HUES6 (cell line): ENCODE measurements around the gene HOXC9.

ENCODE experiments used
- H3K27ac ChIP-seq: 2 replicates; pipeline ENCODE4 v1.7.0; 2013; ENCODE audit warnings: low read depth, mild to moderate bottlenecking, low read length, inconsistent platforms
- H3K27me3 ChIP-seq: 2 replicates; pipeline ENCODE4 v1.6.1; 2013; ENCODE audit warnings: low read length; ENCODE audit not compliant: control insufficient read depth, insufficient read depth
- H3K36me3 ChIP-seq: 2 replicates; pipeline ENCODE4 v1.6.1; 2013; ENCODE audit warnings: low read length; ENCODE audit not compliant: control insufficient read depth, insufficient read depth
- H3K4me1 ChIP-seq: 2 replicates; pipeline ENCODE4 v1.6.1; 2013; ENCODE audit warnings: low read length; ENCODE audit not compliant: control insufficient read depth, insufficient read depth
- H3K4me3 ChIP-seq: 2 replicates; pipeline ENCODE4 v1.5.1; 2013; ENCODE audit warnings: low read depth, low read length
- H3K9ac ChIP-seq: one replicate; pipeline ENCODE4 v1.6.1; 2013; ENCODE audit warnings: mild to moderate bottlenecking, low read length
- H3K9me3 ChIP-seq: 2 replicates; pipeline ENCODE4 v1.6.1; 2013; ENCODE audit warnings: low read depth, low read length; ENCODE audit not compliant: control insufficient read depth, insufficient read depth

HOXC9 gene

DNA sequence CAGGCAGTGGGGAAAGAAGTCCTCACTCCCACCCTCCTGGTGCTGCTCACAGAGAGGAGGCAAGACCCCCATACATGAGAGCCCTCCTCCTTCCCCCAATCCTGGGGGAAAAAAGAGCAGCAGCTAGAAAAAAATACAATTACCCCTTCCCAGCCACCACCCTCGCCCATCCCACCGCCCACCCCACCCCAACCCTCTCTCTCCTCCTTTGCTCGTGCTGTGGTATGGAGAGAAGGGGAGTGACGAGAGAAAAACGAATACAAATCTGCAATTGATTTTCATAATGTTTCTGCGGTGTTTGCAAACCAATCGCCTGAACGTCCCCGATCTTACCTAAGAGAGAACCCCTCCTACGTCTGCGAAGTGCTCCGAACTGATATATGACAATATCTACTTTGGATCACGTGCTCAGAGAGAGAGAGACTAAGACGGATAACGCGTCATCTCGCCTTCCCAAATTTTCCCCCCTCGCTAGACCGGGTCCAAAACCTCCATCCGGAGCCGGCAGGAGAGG, 27.2 kb upstream of the HOXC9 start, which contains the start of gene HOXC11:
TSS of gene HOXC11 (plus strand) at position 405 of the 514 bp plus-strand sequence. CDS start 116 bp downstream, outside the sequence.
- Histone ChIP-seq H3K9ac (peak within 1 kb of the TSS; percentile 36), H3K27me3 (peaks cover 100% of the 10 kb centered on the region), H3K36me3 (no peaks in the 10 kb centered on the region), H3K9me3 (no peaks in the 10 kb centered on the region), H3K4me3 (peak within 1 kb of the TSS; percentile 38), H3K4me1 (peaks cover 6% of the 10 kb centered on the region; the same call in 1 of the 2 replicates), H3K27ac (no peak within 1 kb of the TSS)

DNA sequence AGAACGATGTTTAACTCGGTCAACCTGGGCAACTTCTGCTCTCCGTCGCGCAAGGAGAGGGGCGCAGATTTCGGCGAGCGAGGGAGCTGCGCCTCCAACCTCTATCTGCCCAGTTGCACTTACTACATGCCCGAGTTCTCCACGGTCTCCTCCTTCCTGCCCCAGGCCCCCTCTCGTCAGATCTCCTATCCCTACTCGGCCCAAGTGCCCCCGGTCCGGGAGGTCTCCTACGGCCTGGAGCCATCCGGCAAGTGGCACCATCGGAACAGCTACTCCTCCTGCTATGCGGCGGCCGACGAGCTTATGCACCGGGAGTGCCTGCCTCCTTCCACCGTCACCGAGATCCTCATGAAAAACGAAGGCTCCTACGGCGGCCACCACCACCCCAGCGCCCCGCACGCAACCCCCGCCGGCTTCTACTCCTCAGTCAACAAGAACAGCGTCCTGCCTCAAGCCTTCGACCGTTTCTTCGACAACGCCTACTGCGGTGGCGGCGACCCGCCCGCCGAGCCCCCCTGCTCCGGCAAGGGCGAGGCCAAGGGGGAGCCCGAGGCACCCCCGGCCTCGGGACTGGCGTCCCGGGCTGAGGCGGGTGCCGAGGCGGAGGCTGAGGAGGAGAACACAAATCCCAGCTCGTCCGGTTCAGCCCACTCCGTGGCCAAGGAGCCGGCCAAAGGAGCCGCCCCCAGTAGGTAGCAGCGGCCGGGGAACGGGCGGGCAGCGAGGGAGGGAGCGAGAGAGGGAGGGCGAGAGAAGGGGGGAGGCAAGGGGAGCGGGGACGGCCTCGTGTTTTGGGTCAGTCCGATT, 26.5 kb upstream of the HOXC9 start:
- H3K36me3 ChIP-seq = no peaks in the 10 kb centered on the region
- H3K4me1 ChIP-seq = peaks cover 6% of the 10 kb centered on the region; the same call in 1 of the 2 replicates
- no peak overlapping the region for H3K27ac ChIP-seq
- peak overlapping the region; percentile 38 for H3K4me3 ChIP-seq
- peak overlapping the region; percentile 36 for H3K9ac ChIP-seq
- no peaks in the 10 kb centered on the region for H3K9me3 ChIP-seq
- H3K27me3 ChIP-seq = peaks cover 100% of the 10 kb centered on the region

DNA sequence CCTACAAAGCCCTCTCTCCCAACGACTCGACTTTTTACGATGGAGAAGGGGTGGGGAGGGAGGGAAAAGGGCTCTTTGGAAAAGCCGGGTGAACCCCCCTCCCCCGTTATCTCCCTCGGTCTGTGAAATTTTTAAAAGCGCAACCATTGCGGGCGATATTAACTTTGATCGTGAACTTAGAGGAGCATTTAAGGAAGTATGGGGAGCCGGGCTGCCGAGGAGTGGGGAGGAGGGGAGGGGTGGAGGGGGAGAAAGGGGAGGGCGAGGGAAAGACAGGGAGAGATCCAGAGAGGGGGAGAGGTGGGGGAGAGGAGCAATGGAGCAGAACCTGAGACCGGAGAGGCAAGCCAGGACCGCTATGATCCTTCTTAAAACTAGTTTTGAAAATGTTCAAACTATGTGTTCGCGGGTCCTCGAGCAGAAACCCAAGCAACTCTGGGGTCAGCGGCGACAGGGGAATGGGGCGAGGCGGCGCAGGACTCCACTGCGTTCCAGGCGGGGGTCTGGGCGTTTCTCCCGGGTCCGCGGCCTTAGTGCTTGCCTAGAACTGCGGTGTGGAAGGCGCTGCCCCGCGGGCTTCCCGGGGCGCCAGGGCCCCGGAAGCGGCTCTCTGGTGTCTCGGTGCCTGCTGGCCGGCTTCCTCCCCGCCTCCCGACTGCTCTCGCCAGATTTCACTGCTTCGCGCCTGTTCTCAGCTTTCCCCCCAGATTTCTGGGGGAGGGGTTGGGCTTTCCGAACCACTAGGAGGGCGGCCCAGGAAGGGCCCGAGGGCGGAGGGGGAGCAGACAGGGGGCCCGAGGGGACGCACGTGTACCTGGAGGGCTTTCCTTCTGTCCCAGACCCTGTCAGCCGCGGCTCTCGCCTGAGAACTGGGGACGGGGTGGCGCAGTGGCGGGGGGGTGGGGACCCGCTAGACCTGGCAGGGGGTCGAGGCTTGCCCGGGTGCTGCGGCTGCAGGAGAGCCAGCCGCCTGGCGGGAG, 25.6 kb upstream of the HOXC9 start, which contains the start of gene HOTAIR:
TSS of gene HOTAIR (minus strand) at position 871 of the 980 bp plus-strand sequence.
- H3K4me1 ChIP-seq = peaks cover 6% of the 10 kb centered on the region; the same call in 1 of the 2 replicates
- H3K9me3 ChIP-seq = no peaks in the 10 kb centered on the region
- no peaks in the 10 kb centered on the region for H3K36me3 ChIP-seq
- H3K27ac ChIP-seq = no peak within 1 kb of the TSS
- H3K9ac ChIP-seq = peak within 1 kb of the TSS; percentile 4
- H3K4me3 ChIP-seq = peak within 1 kb of the TSS; percentile 38
- peaks cover 100% of the 10 kb centered on the region for H3K27me3 ChIP-seq

DNA sequence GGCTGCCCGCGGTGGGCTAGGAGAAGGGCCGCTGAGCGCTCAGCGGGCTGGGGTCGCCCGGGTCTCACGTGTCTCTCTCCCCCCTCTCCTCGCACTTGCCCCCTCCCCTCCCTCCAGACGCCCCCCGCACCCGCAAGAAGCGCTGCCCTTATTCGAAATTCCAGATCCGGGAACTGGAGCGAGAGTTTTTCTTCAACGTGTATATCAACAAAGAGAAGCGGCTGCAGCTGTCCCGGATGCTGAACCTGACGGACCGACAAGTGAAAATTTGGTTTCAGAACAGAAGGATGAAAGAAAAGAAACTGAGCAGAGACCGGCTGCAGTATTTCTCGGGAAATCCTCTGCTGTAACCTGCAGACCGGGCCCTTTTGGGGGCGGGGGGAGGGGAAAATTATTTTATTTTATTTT, 24.9 kb upstream of the HOXC9 start:
- no peak overlapping the region for H3K4me3 ChIP-seq
- H3K36me3 ChIP-seq = no peaks in the 10 kb centered on the region
- no peak overlapping the region for H3K9ac ChIP-seq
- H3K4me1 ChIP-seq = peaks cover 6% of the 10 kb centered on the region; the same call in 1 of the 2 replicates
- no peaks in the 10 kb centered on the region for H3K9me3 ChIP-seq
- H3K27me3 ChIP-seq = peaks cover 100% of the 10 kb centered on the region
- no peak overlapping the region for H3K27ac ChIP-seq

DNA sequence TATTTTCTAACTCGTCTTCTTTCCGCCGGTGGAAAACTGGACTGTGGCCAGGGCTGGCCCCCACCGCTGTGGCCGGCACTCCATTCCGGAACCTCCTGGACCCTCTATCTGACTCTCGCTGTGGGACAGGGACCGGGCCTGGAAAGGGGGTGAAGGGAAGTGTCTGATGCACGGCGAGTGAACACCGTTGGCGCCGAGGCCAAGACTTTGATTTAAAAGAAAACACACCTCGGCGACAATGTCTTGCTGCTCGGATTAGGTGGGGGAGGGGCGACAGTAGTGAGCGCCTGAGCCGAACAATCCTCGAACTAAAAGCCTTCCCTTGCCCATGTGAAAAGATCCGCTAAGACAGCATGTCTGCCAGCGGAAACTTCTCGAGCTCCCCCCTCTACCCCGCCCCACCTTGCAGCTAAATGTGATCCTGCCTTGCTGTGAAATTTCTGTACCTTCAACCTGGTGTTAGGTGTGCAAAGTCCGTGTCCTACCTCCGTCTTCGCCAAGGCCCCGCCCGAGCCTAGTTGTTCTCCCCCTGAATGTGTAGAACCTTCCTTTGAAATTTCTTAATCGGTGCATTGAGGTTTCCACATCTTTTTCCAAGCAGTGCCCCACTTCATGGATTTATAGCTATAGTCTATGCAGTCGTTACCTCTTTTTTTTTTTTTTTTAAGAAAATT, 24.3 kb upstream of the HOXC9 start:
- no peak overlapping the region for H3K9ac ChIP-seq
- no peaks in the 10 kb centered on the region for H3K9me3 ChIP-seq
- no peak overlapping the region for H3K27ac ChIP-seq
- H3K4me3 ChIP-seq = peak overlapping the region; percentile 29; the same call in 1 of the 2 replicates
- peaks cover 6% of the 10 kb centered on the region; the same call in 1 of the 2 replicates for H3K4me1 ChIP-seq
- H3K36me3 ChIP-seq = no peaks in the 10 kb centered on the region
- H3K27me3 ChIP-seq = peaks cover 100% of the 10 kb centered on the region

DNA sequence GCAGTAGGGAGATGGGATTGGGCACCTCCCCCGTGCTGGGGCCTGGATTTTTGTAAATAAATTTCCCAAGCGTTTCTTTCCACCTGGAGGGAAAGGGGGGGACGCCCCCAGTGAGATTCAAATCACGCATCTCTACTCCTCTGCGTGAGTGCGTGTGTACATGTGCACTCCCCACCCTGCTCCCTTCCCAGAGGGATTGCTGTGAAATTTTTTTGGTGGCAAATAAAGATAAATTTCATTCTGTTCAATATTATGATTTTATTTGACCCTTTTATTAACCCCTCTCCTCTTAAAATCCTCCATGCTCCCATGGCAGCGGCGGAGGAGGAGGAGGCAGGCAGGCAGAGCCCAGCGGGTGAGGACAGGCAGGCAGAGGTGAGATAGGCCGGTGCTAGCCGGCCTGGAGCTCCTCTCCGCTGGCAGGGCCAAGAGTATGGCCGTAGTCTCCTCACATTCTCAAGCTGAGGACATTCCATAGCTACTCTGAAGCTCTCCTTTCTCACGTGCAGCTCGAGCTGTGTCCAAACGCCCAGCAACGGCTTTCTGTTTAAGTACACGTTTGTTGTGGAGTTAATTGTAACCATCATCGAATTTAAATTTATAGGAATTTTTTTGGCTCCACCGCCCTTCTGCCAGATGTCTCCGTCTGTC, 23.7 kb upstream of the HOXC9 start:
- Histone ChIP-seq H3K9me3 (no peaks in the 10 kb centered on the region), H3K27me3 (peaks cover 100% of the 10 kb centered on the region), H3K36me3 (no peaks in the 10 kb centered on the region), H3K4me1 (peaks cover 6% of the 10 kb centered on the region; the same call in 1 of the 2 replicates), H3K9ac (peak overlapping the region; percentile 46), H3K4me3 (no peak overlapping the region), H3K27ac (no peak overlapping the region)

DNA sequence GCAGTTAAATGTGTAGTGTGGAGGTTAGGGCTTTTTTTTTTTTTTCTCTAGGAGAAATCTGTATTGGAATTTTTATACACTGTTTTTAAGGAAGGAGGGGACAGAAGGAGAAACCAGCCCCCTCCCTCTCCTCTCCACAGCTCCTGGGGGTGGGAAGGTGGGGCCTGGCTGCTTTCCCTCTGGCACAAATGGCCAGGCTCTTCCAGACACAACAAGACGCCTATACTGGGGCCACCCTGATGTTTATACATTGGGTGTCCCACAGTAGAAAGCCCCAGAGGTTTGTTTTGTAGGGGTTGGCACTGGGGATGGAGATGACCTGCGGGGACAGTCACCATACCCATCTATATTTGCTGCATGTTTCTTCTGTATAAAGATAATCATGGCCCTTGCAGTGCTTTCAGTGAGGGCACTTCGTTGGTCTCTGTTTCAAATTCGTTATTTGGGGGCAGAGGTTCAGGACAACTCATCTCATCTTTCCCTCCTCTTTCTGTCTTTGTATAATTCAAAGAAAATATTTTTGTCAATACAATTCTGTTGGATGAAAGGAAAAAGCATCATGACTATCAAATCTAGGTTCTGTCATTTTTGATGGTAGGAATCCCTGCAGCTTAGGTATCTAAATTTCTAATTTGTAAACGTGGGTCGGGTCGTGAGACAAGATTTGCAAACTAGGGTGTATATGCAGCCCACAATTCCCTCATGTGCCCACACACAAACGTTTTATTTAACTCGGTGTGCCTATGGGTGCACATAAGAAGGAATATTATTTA, 23.0 kb upstream of the HOXC9 start:
- H3K9me3 ChIP-seq = no peaks in the 10 kb centered on the region
- peaks cover 6% of the 10 kb centered on the region; the same call in 1 of the 2 replicates for H3K4me1 ChIP-seq
- peak overlapping the region; percentile 26 for H3K9ac ChIP-seq
- peaks cover 100% of the 10 kb centered on the region for H3K27me3 ChIP-seq
- no peaks in the 10 kb centered on the region for H3K36me3 ChIP-seq
- H3K4me3 ChIP-seq = no peak overlapping the region
- H3K27ac ChIP-seq = no peak overlapping the region

DNA sequence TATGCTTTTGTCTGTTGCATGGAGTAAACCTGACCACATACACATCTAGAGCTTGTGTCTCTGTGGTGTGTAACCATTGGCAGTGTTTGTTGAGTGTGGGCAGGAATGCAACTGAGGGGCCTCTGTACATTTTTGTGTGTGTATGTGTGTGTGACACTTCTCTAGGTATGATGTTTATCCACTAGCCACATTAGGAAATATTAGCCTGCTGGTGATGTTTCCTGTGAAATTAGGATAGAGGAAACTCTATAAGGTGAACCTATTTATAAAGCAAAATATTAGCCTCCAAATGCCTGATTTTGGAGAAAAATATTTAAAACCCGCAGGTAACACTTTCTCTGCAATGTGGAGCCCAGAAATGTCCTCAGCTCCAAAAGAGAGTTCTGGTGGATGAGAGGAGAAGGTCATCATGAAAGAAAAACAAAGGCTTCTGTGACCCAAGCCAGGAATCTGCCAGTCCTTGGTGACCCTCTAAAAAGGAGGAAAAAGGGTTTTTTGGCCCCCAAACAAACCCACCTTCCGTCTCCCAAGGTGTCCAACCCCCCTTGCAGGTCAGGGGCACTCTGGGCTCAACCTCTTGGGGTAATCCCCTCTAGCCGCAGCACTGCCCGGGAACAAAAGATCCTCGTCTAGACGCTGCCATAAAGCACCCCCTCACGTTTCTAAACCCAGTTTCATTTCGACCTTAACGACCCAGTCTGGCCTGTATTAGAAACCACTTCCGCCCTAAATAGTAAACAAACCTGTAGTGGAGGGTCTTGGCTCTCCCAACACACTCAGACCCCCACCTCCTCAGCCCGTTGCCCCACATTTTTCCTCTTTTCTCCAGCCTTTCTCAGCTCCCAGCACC, 22.1 kb upstream of the HOXC9 start:
- Histone ChIP-seq H3K27ac (no peak overlapping the region), H3K9me3 (no peaks in the 10 kb centered on the region), H3K9ac (peak overlapping the region; percentile 26), H3K27me3 (peaks cover 100% of the 10 kb centered on the region), H3K4me3 (no peak overlapping the region), H3K36me3 (no peaks in the 10 kb centered on the region), H3K4me1 (peaks cover 9% of the 10 kb centered on the region; the same call in 1 of the 2 replicates)
